Neural cell (in vitro differentiated cells): ENCODE measurements around the gene SLC27A4. TPM values are rescaled to one million over a fixed set of nuclear protein-coding genes. Genes with fewer than 3 reads are reported as not detected.

Experiments used
- H2AFZ ChIP-seq: fragments of 200-600, 300-800 bp; sonication (generic), shearing (Covaris generic); 2 replicates; pipeline ENCODE4 v1.6.0; 2014; ENCODE audit warnings: low read depth, mild to moderate bottlenecking, antibody characterized with exemption, low read length, moderate library complexity
- H3F3A ChIP-seq: fragments of 200-600 bp; shearing (Covaris generic); 2 replicates; pipeline ENCODE4 v1.6.1; 2016; ENCODE audit warnings: mild to moderate bottlenecking, moderate library complexity, mixed read lengths, antibody characterized with exemption, low read length; ENCODE audit not compliant: insufficient read depth, poor library complexity, severe bottlenecking
- H3K27ac ChIP-seq: fragments of 200-600, 300-800 bp; sonication (generic), shearing (Covaris generic); 2 replicates; pipeline ENCODE4 v1.5.1; 2014; ENCODE audit warnings: mild to moderate bottlenecking, low read length, moderate library complexity
- H3K27me3 ChIP-seq: fragments of 300-800, 200-600 bp; sonication (generic), shearing (Covaris generic); 2 replicates; pipeline ENCODE4 v1.6.0; 2014; ENCODE audit warnings: mild to moderate bottlenecking, low read depth, low read length, moderate library complexity; ENCODE audit not compliant: insufficient read depth
- H3K36me3 ChIP-seq: fragments of 300-800, 200-600 bp; sonication (generic), shearing (Covaris generic); 2 replicates; pipeline ENCODE4 v1.5.1; 2014; ENCODE audit warnings: mild to moderate bottlenecking, antibody characterized with exemption, low read length, moderate library complexity; ENCODE audit not compliant: insufficient read depth
- H3K4me2 ChIP-seq: fragments of 300-800, 200-600 bp; sonication (generic), shearing (Covaris generic); 2 replicates; pipeline ENCODE4 v1.6.0; 2014; ENCODE audit warnings: mild to moderate bottlenecking, low read length
- H3K4me3 ChIP-seq: fragments of 300-800, 200-600 bp; sonication (generic), shearing (Covaris generic); 2 replicates; pipeline ENCODE4 v1.5.1; 2014; ENCODE audit warnings: mild to moderate bottlenecking, low read length, moderate library complexity
- H3K79me2 ChIP-seq: fragments of 200-600 bp; shearing (Covaris generic); replicated peaks from 2 replicates; pipeline ENCODE4 v1.6.0; 2014; ENCODE audit warnings: mild to moderate bottlenecking, low read length, moderate library complexity; ENCODE audit not compliant: insufficient read depth
- H3K9ac ChIP-seq: fragments of 300-800, 200-600 bp; sonication (generic), shearing (Covaris generic); 2 replicates; pipeline ENCODE4 v1.6.1; 2016; ENCODE audit warnings: mild to moderate bottlenecking, low read length, mixed read lengths
- H3K9me2 ChIP-seq: fragments of 200-600 bp; shearing (Covaris generic); 2 replicates; pipeline ENCODE4 v1.6.1; 2016; ENCODE audit warnings: mild to moderate bottlenecking, low read length, mixed read lengths; ENCODE audit not compliant: insufficient read depth
- H3K9me3 ChIP-seq: fragments of 200-600, 300-800 bp; sonication (generic), shearing (Covaris generic); 2 replicates; pipeline ENCODE4 v1.6.1; 2016; ENCODE audit warnings: mild to moderate bottlenecking, mixed run types, low read length, moderate library complexity, mixed read lengths
- H4K20me1 ChIP-seq: fragments of 200-600 bp; shearing (Covaris generic); 2 replicates; pipeline ENCODE4 v1.6.1; 2016; ENCODE audit warnings: mild to moderate bottlenecking, mixed run types; ENCODE audit not compliant: insufficient read depth
- CTCF ChIP-seq: fragments of 450-650 bp; IDR thresholded peaks from 2 replicates; pipeline ENCODE4 v1.5.1; 2014; ENCODE audit warnings: antibody characterized with exemption, mild to moderate bottlenecking, moderate library complexity; ENCODE audit not compliant: poor library complexity, severe bottlenecking
- EP300 ChIP-seq: fragments of 450-650 bp; conservative IDR thresholded peaks from 2 replicates; pipeline ENCODE4 v1.6.1; 2014; ENCODE audit warnings: antibody characterized with exemption, mild to moderate bottlenecking, moderate library complexity; ENCODE audit not compliant: poor library complexity, severe bottlenecking
- EZH2 ChIP-seq: fragments of 200-600, 300-800 bp; shearing (Covaris generic), sonication (generic); IDR thresholded peaks from 2 replicates; pipeline ENCODE4 v1.6.1; 2014; ENCODE audit warnings: antibody characterized with exemption, low read length, borderline replicate concordance, mild to moderate bottlenecking; ENCODE audit not compliant: insufficient read depth, poor library complexity, severe bottlenecking
- MXI1 ChIP-seq: fragments of 450-650 bp; conservative IDR thresholded peaks from 2 replicates; pipeline ENCODE4 v1.6.1; 2014; ENCODE audit warnings: antibody characterized with exemption, mild to moderate bottlenecking; ENCODE audit not compliant: poor library complexity, severe bottlenecking
- POLR2AphosphoS5 ChIP-seq: IDR thresholded peaks from 2 replicates; pipeline ENCODE4 v1.6.1; 2012
- RAD21 ChIP-seq: fragments of 450-650 bp; conservative IDR thresholded peaks from 2 replicates; pipeline ENCODE4 v1.6.1; 2014; ENCODE audit warnings: antibody characterized with exemption, mild to moderate bottlenecking, moderate library complexity
- REST ChIP-seq: IDR thresholded peaks from 2 replicates; pipeline ENCODE4 v1.6.1; 2012; ENCODE audit warnings: borderline replicate concordance
- SMC3 ChIP-seq: fragments of 450-650 bp; conservative IDR thresholded peaks from 2 replicates; pipeline ENCODE4 v1.6.1; 2014; ENCODE audit warnings: antibody characterized with exemption, mild to moderate bottlenecking, moderate library complexity; ENCODE audit not compliant: poor library complexity
- TAF1 ChIP-seq: IDR thresholded peaks from 2 replicates; pipeline ENCODE4 v1.6.1; 2012; ENCODE audit warnings: low read depth
- polyA plus RNA-seq: library from polyadenylated mRNA; depleted of rRNA; stranded (reverse); fragments of >200 nt; gene quantifications from 2 replicates; pipeline ENCODE4 v1.2.3, GENCODE V29; 2014

SLC27A4 gene
- polyA plus RNA-seq, 1 donor from 2014 or later, result 31.6 TPM

- no peaks in the 10 kb centered on the region for H4K20me1 ChIP-seq
- no peak for TF ChIP-seq MXI1
- TF ChIP-seq TAF1, result no peak
- no peak for TF ChIP-seq EZH2
- TF ChIP-seq EP300, result no peak
- no peak for TF ChIP-seq SMC3
- no peak for TF ChIP-seq POLR2AphosphoS5
- no peak for TF ChIP-seq CTCF
- no peak for TF ChIP-seq RAD21
- TF ChIP-seq REST, result no peak
- H3K79me2 ChIP-seq, result no peaks in the 10 kb centered on the region
- no peak overlapping the region for H3K27ac ChIP-seq
- H3K9me2 ChIP-seq, result no peaks in the 10 kb centered on the region
- H3K27me3 ChIP-seq, result no peaks in the 10 kb centered on the region
- no peak overlapping the region for H3K4me3 ChIP-seq
- H2AFZ ChIP-seq, result no peak overlapping the region
- H3F3A ChIP-seq, result no peaks in the 10 kb centered on the region
- H3K9me3 ChIP-seq, result no peaks in the 10 kb centered on the region
- no peak overlapping the region for H3K4me2 ChIP-seq
- H3K9ac ChIP-seq, result no peak overlapping the region
- peaks cover 5% of the 10 kb centered on the region for H3K36me3 ChIP-seq
Observed at GRCh38 chr9:128358090-128358489, 17.8 kb downstream of the SLC27A4 start.

GRCh38 chr9:128358861-128359260, 18.5 kb downstream of the SLC27A4 start:
- Histone ChIP-seq H3K4me3 (no peak overlapping the region), H3K36me3 (peaks cover 5% of the 10 kb centered on the region), H3K9me3 (no peaks in the 10 kb centered on the region), H3F3A (no peaks in the 10 kb centered on the region), H3K27me3 (no peaks in the 10 kb centered on the region), H3K27ac (no peak overlapping the region), H3K79me2 (no peaks in the 10 kb centered on the region), H3K9me2 (no peaks in the 10 kb centered on the region), H3K4me2 (no peak overlapping the region), H4K20me1 (no peaks in the 10 kb centered on the region), H3K9ac (no peak overlapping the region), H2AFZ (no peak overlapping the region)
- TF ChIP-seq RAD21 (no peak), MXI1 (no peak), EZH2 (no peak), REST (no peak)
